GM19351 (cell line): ENCODE results near the gene FSTL4.
"Not testable (repeated sequence)": the region's sequence is repeated elsewhere in the genome, so short reads cannot be mapped to it uniquely, and the experiment has no call there.

Experiments
- ATAC-seq: cut with Tn5 transposase; IDR thresholded peaks from one replicate; pipeline ENCODE4 v1.9.1; 2021; ENCODE audit warnings: mild to moderate bottlenecking, moderate library complexity; ENCODE audit not compliant: unreplicated experiment

The FSTL4 gene

DNA sequence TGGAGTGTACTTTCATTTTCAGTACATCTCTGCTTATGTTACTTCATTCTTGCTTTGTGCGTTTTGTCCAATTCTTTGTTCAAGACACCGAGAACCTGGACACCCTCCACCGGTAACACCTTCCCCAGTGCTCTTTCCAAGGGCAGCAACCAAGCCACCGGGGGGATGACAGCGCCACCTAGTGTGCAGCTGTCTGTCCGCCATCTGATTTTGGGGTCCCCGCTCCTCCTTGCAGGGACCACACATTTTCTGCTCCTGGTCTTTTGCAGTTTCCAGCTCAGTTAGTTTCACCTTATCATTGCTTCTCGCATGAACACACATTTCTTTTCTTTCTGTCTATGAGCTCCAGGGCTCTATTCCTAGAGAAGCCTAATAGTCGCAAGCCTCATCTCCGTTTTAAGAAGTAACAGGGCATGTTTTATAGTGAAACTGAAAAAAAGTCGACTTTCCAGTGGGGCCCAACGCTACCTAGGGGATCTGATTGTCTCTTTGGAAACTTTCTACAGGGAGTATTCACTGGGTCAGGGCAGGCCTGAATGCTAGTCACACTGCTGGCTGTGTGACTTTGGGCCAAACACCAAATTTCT is 152.1 kb downstream of the FSTL4 start:
- ATAC-seq: no peak

DNA sequence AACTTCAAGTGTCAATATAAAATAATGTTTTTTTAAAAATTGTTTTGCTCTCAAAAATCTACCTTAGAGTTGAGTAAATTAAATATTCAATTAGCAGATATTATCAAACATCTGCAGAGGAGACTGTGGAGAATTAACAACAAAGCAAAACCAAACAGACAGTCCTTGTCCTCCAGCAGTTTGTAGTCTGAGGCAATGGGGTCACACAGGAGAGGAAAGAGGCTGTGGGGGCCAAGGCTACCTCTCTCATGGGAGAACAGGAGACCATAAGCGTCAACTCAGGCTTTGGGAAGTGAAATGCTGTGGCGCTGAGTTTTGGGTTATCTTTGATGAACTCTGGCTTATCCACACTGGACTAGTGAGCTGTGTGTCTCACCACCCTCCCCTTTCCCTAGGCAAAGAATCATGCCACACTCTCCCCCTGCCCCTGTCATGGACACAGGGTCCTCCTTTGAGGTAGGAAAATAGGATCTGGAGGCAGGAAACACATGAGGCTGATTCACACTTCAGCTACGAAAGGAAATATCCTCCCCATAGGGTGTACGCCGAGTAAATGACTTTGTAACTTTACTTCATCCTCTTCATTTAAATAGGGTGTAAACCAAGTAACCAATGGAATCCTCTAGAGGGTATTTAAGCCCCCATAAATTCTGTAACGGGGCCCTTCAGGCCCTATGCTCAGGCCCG is 152.7 kb downstream of the FSTL4 start:
- no peak for ATAC-seq

DNA sequence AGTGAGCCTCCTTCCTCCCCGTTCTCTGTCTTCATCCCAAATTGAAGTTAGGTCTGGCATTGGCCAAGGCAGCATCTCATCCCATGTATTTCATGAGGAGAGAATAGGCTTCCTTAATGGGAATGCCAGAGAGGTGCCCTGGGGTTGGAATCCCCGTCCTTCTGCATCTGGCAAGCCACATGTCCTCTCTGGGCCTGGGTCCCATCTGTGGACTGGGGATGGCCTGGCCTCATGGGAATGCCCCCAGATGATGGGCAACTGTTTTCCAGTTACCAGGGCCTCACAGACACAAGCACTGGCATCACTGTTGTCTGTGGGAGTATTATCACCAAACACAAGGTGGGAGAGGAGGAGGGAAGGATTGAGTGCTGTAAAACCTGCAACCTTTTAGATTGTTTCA is 153.9 kb downstream of the FSTL4 start:
- no peak for ATAC-seq

DNA sequence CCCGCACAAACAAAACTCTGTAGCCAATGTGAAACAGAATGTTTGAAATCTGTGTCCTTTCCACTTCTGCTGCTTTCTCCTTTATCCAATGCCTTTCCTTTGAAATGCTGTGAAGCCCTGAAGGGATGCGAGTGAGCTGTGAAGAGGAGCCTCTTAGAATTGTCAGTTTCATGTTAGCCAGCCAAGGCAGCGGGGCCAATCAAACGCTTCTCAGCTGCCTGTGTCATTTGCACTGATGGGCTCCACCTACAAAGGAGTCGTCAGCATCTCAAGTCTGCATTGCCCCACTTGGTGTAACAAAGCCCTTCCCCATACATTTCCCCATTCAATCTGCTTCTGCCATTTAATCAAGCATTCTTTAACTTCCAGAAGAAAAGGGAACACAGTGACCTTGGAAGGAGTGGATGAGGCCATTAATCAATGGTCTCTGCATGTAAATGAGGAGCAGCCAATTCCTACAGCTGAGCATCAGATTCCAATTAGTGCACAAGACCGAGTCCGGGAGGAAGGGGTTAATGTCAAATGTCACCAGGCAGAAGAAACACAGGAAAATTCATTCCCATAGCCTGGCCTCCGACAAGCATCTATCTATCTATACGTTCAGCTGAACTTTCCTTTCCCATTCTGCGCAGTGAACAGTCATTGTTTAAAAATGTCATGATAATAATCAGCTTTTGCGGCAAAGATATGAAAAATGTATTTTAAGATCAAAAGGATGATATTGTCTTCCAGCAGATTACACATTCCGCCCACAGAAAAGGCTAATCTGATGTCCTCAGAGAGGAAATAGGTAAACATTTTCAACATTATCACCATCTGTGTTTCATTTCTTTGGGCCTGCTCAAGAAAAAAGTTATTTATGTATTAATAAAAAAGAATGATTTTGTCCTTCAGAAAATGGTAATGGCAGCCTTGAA is 154.6 kb downstream of the FSTL4 start:
- no peak for ATAC-seq

DNA sequence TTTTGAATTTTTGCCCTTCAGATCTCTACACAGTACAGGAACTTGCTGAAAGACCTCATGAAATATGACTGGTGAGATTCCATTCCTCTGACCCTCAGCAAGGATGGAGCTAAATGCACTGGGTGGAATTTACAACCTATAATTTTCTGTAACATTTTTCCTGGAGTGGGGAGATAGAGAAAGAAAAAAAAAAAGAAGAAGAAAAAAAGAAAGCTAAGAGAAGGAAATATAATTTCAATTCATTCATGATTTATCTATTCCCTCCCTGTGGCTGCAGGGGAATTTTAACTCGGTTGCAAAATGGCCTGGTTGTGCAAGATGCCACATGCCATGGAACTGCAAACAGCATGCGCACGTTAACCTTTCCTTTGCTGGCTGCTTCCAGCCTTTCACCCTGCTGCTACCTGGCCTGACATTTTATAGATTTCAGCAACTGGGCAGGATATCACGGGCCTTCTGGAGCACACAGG is 155.4 kb downstream of the FSTL4 start:
- no peak for ATAC-seq

DNA sequence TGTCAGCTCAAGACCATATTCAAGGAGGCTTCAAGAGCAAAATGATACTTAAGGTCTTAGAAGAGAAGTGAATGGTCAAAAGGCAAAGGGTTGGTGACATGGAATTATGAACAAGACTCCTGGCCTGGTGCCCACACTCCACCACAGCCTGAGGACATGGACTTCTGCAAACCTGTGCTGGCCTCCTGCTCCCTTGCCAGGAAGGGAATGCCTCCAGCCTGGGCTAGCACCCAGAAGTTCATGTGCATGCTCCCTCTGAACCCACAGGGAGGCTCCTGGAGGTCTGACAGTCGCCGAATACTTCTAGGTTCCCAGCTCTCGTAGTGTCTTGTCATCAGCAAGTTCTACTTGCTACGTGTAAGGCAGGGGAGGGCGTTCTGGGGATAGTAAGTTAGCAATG is 156.7 kb downstream of the FSTL4 start:
- ATAC-seq: no peak

DNA sequence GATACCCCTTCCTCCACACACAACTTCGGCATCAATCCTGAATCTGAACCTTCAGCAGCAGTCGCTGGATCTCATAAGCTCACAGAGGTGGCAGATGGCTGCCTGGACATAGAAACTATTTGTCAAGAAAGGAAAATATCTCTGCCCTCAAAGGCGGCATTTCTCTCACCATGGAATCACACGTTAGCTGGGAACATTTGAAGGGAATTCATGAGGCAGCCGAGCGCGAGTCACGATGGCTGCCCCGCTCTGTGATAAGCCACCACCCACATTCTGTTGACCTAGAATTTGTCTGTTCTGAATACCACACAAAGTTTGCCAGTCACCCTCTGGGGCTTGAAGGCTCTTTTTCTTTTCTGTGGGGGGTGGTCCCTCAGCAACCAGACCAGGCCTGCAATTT is 157.9 kb downstream of the FSTL4 start:
- no peak for ATAC-seq

DNA sequence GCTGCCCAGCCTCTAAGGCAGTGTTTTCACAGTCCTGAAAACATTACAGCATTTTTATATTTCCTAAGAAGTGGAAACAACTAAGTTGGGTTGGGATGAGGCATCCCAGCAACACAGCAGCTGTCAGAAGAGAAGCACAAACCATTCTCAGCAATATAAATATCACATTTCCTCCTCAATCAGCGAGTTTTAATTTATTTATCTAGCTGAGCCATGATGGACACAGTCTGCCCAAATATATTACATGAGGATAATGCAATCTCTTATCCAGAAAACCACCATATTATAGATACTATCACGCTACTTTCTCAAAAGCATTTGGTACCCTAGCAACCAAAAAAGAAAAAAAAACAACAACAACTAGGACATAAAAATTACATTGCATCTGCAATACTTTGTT is 158.5 kb downstream of the FSTL4 start:
- ATAC-seq: no peak

DNA sequence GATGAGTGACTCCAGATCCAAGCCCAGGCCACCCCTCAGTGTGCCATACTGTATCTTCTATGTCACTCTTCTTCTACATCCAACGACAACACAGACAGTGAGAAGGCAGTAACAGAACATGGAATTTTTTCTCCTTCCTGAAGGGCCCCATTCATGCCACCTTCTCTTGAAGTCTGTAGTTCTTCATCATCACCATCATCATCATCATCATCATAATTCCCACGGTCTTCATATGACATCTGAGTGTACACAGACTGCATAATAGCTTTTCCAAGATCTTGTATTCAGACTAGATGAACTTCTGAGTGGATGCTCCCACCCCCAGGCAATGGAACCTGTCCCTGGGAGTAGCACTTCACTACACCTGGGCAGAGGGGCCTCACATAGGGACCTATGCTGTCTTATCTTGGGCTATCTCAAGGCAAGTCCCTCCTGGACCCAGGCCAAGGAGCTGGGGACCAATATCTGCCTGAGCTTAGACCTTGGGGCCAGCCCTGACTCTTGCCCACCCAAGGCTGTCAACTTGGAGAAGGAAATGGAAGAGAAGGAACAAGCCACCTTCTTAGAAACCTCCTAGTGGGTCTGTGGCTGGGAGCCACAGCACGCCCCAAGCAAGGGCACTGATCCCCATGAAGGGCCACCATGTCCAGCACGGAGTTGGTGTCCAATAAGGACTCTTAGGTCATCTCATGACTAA is 159.1 kb downstream of the FSTL4 start:
- ATAC-seq: no peak

DNA sequence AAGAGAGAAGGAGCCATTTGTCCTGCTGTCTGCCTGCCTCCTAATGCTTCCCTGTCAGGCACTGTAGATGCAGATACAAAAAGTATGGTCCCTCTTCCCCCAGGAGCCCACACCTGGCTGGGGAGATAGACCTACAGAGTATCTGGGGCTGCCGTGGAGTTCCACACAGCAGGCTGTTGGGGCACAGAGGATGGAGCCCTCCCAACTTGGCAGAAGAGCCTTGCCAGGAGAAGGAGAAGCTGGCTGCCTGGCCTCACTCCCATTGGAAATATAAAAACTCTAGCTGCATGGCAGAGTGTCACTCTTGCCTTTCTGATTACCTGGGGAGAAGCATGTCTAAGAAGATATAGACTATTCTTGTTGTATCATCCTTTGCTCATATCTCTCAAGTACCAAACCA is 160.4 kb downstream of the FSTL4 start:
- ATAC-seq: no peak

DNA sequence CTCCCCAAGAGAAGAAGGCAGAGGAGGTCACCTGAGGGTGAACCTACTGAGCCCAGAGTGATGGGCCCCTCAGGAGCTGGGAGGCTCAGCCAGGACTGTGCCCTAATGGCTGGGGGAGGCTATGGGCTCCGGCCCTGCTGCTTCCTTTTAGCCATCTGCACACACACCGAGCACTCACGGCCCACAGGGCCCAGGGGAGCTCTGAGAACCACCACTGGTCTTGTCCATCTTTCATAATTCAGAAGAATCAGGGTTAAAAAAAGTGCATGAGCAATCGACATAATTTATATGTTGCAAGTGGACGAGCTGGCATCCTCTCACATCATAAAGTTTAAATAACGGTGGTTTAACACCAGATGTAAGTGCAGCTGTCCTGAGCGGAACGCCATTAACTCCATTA is 162.1 kb downstream of the FSTL4 start:
- ATAC-seq: no peak

DNA sequence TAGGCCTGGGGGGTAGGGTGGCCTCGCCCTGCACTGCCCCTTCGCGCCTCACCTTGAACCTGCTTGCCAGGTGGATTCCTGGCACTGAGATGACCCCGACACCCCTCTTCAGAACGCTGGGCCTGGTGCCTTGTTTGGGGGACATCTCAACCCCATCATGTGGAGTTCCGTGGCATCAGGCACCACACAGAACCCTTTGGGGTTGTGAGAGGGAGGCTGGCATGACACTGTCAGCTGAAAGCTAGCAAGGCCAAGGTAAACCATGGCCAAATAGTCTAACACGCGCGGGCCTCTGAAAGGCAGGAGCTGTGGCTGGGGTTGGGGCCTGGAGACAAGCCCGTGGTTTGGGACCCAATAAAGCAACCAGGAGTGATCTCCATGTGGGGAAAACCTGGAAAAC is 163.2 kb downstream of the FSTL4 start:
- ATAC-seq: no peak

DNA sequence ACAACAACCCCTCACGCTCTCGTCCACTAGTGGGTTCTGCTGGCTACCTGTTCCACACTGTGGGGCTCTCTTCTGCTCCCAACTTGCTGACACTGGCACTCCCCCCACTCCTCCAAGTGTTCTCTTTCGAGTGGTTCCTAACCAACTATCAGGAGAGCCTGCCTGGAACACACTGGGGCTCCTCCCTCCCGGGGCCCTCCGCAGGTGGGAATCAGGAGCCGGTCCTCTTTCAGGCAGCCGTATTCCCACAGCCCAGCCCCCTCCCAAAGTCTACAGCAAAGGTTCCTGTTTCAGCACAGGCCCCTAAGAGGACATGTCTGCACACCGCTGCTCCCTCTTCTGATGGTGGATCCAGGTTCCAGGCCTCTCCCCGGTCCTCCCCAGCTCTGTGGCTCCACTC is 165.9 kb downstream of the FSTL4 start:
- no peak for ATAC-seq

DNA sequence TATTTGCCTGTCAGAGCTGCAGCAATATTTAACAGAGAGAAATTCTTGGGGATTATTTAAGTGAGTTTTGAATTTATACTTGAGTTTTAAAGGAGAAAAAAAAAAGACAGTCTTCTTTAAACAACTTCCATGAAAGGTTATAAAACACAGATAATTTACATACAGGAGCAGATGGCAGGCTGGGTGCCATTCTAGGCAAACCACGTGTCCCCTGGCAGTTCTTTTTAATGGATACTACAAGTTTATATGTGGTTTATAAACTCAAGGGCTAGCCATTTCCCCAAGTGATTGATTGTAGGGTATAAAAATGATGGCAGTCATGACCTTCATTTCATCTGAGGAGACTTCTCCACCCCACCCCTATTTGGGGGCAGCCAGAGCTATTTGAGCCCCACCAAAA is 166.6 kb downstream of the FSTL4 start:
- ATAC-seq: no peak

DNA sequence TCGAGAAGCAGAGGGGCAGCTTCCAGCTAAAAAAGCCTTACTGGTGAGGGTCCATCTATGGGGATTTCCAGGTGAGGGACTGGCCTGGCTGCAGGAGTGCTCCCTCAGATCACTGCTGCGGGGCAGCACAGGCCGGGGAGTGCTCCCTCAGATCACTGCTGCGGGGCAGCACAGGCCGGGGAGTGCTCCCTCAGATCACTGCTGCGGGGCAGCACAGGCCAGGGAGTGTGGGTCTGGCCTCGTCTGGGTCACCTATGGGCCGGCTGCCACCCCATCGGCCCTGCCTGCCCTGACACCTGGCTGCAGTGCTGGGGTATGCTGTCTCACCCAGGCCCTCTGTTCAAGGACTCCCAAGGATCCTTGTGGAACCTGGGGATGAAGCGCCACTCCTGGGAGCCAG is 167.1 kb downstream of the FSTL4 start:
- not testable (repeated sequence) for ATAC-seq

DNA sequence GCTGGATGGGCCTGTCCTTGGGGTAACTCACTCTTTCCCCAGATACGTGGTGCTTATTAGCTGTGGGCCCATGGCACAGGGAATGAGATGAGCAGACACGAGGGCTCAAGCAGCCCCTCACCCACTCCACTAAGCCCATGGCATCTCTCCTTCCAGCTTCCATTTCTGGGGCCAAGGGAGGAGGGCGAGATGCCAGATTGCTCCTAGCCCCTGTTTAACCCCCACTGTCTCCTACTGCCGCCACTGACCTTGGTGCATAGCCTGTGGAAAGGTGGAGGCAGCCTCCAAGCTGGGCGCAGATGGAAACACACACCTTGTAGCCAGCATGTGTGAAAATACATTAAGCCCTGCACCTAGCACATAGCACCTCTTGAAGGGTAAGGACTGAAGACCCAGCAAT is 167.6 kb downstream of the FSTL4 start:
- no peak for ATAC-seq

DNA sequence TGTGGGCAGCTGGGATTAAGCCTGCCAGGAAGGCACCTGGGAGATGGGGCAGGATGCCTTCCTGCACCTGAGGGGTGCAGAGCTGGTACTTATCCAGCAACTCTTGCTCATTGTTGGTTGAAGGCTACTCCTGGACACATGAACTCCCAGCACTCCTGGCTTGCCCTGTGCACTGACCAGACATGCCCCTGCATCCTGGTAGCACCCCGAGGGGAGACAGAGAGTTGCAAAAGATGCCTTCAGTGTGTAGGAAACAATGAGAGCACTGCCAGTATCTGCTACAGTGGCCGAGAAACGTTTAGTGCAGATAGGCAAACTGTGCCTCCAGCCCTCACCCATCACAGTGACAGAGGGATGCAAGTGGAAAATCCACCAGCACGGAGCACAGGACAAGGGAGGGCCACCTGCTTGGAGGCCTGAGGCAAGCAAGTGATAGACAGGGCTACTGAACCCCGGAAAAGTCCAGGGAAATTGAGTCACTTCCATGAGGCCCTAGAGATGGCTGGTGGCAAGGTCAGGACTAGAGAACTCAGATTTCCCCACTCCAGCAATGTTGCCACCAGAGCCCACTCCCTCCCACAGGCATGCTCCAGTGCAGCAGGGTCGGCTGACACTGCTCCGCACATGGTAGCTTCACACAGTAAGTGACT is 171.1 kb downstream of the FSTL4 start:
- ATAC-seq: no peak

DNA sequence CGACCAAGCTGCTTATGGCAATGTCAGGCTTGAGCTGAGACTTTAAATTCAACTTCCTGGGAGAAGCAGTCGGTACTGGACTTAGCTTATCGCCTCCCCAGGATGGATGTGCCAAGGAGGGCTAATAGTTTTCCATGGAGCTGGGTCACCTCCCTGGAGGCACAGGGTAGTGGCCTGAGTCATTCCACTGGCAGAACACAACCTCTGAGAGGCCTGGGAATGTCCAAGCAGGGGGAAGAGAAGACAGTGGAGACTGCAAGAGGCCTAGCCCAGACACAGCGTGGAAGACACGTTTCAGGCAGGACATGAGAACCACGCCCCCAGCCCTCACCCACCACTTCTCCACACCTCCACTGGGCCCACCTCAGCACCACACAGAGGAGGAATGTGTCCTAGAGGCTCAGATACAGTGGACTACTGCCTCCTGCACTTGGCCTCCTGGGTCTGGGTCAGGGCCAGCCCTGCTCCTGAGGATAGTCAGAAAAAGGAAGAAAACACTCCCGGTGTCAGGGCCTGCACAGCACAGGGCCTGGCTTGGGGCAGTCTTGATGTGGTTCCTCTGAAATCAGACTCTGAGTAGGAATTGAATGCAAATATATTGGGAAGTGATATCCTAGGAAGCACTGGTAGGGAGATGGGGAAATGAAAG is 171.8 kb downstream of the FSTL4 start:
- ATAC-seq: no peak

DNA sequence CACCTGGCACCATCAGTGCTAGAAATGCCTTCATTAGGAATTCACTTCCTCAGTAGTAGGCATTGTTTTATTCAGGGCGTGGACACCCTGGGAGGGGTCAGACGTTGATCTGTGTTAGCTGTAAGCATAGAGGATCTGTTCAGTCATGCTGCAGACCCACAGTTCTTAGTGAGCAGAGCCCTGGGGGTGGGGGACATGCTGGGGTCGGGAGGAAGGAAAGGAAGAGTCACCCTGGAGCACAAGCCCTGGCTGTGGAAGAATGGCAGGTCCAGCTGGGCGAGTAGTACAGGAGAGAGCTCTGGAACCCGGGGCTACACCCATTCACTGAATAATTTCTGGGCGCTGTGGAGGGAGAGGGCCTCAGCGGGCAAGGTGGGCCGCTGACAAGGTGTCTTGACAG is 172.5 kb downstream of the FSTL4 start:
- ATAC-seq: no peak

DNA sequence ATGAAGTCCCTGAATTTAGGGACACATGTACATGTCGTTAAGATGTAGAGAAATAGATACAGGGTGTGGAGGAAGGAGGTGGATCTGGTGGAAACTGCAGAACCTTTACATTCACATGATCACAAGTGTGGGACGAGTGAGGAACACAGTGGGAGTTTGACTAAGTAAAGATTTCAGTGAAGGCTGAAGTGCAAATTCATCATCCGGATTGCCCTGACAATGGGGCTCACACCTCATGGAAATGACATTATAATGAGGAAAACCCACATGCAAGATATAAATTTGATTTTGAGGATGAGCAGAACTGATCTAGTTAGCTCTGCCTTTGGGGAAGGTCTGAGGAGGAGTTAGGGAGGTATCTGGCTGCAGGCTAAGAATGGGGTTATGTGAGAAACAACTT is 173.9 kb downstream of the FSTL4 start:
- ATAC-seq: no peak
